Cardiac fibroblast (primary cell): ENCODE measurements around the gene DNAH6.

Experiments used
- DNase-seq, 2 donors: peaks; one replicate each; pipeline versions ENCODE4 v3.0.0 to v3.0.0-alpha.2; 2010; ENCODE audit warnings: low read depth in 2 of 2
- H3K4me3 ChIP-seq, 2 donors: replicated peaks in 1 of 2; 1 replicate in 1 of 2; 2 replicates in 1 of 2; pipeline ENCODE4 v1.5.1; 2011; ENCODE audit warnings: low read depth in 2 of 2, low read length in 2 of 2, mild to moderate bottlenecking in 2 of 2, moderate library complexity in 1 of 2
- TF ChIP-seq, protein P1 (sequence below): IDR thresholded peaks from one replicate; pipeline ENCODE4 v1.5.1; 2011; ENCODE audit warnings: low read depth, mild to moderate bottlenecking, low read length, inconsistent platforms

Gene DNAH6

GRCh38 chr2:84729224-84729623 is 212.9 kb downstream of the DNAH6 start:
- no peak overlapping the region for H3K4me3 ChIP-seq
- DNase-seq: no peak
- TF ChIP-seq, protein P1, sequence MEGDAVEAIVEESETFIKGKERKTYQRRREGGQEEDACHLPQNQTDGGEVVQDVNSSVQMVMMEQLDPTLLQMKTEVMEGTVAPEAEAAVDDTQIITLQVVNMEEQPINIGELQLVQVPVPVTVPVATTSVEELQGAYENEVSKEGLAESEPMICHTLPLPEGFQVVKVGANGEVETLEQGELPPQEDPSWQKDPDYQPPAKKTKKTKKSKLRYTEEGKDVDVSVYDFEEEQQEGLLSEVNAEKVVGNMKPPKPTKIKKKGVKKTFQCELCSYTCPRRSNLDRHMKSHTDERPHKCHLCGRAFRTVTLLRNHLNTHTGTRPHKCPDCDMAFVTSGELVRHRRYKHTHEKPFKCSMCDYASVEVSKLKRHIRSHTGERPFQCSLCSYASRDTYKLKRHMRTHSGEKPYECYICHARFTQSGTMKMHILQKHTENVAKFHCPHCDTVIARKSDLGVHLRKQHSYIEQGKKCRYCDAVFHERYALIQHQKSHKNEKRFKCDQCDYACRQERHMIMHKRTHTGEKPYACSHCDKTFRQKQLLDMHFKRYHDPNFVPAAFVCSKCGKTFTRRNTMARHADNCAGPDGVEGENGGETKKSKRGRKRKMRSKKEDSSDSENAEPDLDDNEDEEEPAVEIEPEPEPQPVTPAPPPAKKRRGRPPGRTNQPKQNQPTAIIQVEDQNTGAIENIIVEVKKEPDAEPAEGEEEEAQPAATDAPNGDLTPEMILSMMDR: no peak

DNA sequence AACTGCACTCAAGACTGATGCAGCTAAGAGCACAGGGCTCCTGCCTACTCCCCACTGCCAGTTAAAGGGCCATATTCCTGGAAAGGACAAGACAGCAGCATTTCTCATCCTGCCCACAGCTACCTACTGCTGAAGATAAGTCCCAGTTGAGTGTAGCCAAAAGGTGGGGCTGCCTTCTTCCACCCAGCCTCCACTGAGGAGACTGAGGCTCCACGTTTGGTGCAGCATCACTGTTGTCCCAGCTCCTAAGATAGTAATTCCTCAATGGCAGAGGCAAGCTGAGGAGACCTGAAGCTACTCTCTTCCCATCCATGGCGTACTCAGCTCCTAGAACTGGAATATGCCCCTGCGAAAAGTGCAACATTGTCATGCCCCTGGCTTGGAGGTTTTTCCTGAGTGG is 214.9 kb downstream of the DNAH6 start:
- TF ChIP-seq, protein P1: no peak
- no peak overlapping the region for H3K4me3 ChIP-seq

DNA sequence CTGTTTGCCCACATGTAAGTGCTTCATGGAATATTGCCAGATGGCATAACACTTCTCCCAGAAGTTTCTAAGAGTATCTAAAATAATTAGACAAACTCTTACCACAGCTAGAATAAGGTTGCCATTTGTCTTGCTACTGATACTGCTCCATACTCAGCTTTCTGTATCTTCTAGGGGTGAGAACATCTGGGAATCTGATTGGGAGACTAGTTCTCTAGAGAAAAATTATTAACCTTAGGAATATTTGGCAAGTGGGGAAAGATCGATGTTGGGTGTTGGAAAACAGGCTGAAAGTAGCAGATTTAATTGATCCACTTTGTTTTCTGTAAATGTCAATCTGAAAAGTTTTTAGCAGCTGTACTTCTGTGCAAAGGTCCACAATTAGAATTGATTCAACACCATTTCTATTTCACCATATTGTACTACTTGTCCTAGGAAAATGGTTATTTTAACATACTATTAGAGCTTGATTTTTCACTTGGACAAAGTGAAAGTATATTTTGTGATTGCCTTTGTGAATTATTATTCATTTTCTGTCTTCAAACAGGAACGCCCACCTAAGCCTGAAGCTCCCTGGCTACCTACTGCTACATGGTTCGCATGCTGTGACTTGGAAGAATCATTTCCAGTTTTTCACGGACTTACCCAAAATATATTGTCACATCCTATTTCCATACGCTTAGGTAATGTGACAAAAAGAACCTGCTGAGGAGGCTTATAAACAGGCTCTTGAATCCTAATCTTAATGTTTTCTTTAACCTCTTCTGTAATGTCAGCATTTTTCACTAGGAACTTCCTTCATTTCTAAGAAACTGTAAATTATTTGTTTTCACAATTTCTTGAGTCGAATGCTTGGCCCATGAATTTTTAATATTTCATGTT is 216.8 kb downstream of the DNAH6 start:
- TF ChIP-seq, protein P1: no peak
- H3K4me3 ChIP-seq: no peak overlapping the region
- no peak for DNase-seq

More for the DNA sequence above, 214.9 kb downstream of the DNAH6 start:
- no peak for DNase-seq

DNA sequence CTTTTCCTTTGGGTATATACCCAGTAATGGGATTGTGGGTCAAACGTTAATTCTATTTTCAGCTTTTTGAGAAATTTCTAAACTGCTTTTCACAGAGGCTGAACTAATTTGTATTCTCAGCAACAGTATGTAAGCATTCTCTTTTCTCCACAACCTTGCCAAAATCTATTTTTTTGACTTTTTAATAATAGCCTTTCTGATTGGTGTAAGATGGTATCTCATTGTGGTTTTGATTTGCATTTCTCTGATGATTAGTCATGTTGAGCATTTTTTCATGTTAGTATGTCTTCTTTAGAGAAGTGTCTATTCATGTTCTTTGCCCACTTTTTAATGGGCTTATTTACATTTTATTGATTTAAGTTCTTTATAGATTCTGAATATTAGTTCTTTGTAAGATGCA is 219.1 kb downstream of the DNAH6 start:
- DNase-seq: no peak
- TF ChIP-seq, protein P1: no peak
- no peak overlapping the region for H3K4me3 ChIP-seq

- DNase-seq: peak; percentile 3 to 26
- no peak overlapping the region for H3K4me3 ChIP-seq
- TF ChIP-seq, protein P1: peak; percentile 14
Observed at GRCh38 chr2:84741182-84741822, 225.0 kb downstream of the DNAH6 start.

- H3K4me3 ChIP-seq: no peak overlapping the region
- TF ChIP-seq, protein P1: no peak
- DNase-seq: no peak
Observed at GRCh38 chr2:84748341-84748740, 232.0 kb downstream of the DNAH6 start.
